GM23338 (cell line): ENCODE results near the gene PACS2. TPM values are rescaled to one million over a fixed set of nuclear protein-coding genes. Genes with fewer than 3 reads are reported as not detected.

Experiments
- ATAC-seq: fragments of 200-7000 bp; cut with Tn5 transposase; 3 replicates; pipeline ENCODE4 v1.9.1; 2020
- DNase-seq: peaks from one replicate; pipeline ENCODE4 v3.0.0-alpha.2; 2015; ENCODE audit warnings: low spot score
- H2AFZ ChIP-seq: fragments of 200-600 bp; sonication (generic); 2 replicates; pipeline ENCODE4 v1.8.0; 2016; ENCODE audit warnings: antibody characterized with exemption, mild to moderate bottlenecking, moderate library complexity
- H3F3A ChIP-seq: fragments of 200-600 bp; sonication (generic); replicated peaks from 2 replicates; pipeline ENCODE4 v1.8.0; 2017; ENCODE audit warnings: antibody characterized with exemption, mixed run types, low read depth
- H3K27ac ChIP-seq: fragments of 200-600 bp; sonication (generic); 2 replicates; pipeline ENCODE4 v1.6.1; 2016; ENCODE audit warnings: low read depth
- H3K27me3 ChIP-seq: fragments of 200-600 bp; sonication (generic); 2 replicates; pipeline ENCODE4 v1.8.0; 2016; ENCODE audit warnings: mild to moderate bottlenecking, mixed run types, moderate library complexity; ENCODE audit not compliant: insufficient read depth
- H3K36me3 ChIP-seq: fragments of 200-600 bp; sonication (generic); 2 replicates; pipeline ENCODE4 v1.8.0; 2016; ENCODE audit warnings: mild to moderate bottlenecking; ENCODE audit not compliant: insufficient read depth
- H3K4me1 ChIP-seq: fragments of 200-600 bp; sonication (generic); 2 replicates; pipeline ENCODE4 v1.8.0; 2016; ENCODE audit warnings: mild to moderate bottlenecking, moderate library complexity; ENCODE audit not compliant: insufficient read depth
- H3K4me2 ChIP-seq: fragments of 200-600 bp; sonication (generic); 2 replicates; pipeline ENCODE4 v1.7.1; 2017; ENCODE audit warnings: mixed run types
- H3K4me3 ChIP-seq: fragments of 200-600 bp; sonication (generic); 2 replicates; pipeline ENCODE4 v1.6.1; 2016; ENCODE audit warnings: mixed run types
- H3K79me2 ChIP-seq: fragments of 200-600 bp; sonication (generic); replicated peaks from 2 replicates; pipeline ENCODE4 v1.8.0; 2017; ENCODE audit warnings: mild to moderate bottlenecking; ENCODE audit not compliant: insufficient read depth
- H3K9me2 ChIP-seq: fragments of 200-600 bp; sonication (generic); 2 replicates; pipeline ENCODE4 v1.8.0; 2017; ENCODE audit not compliant: insufficient read depth
- H4K20me1 ChIP-seq: fragments of 200-600 bp; sonication (generic); replicated peaks from 2 replicates; pipeline ENCODE4 v1.8.0; 2017; ENCODE audit warnings: mild to moderate bottlenecking; ENCODE audit not compliant: insufficient read depth
- H3K27ac Mint-ChIP-seq: 2 replicates; pipeline ENCODE4 v1.8.0; 2020; ENCODE audit warnings: inconsistent platforms, mild to moderate bottlenecking, moderate library complexity, mixed read lengths
- H3K27me3 Mint-ChIP-seq: 3 replicates; pipeline ENCODE4 v1.8.0; 2022; ENCODE audit warnings: low read depth, mild to moderate bottlenecking, moderate library complexity, mixed read lengths, inconsistent platforms; ENCODE audit not compliant: insufficient read depth, poor library complexity
- H3K36me3 Mint-ChIP-seq: 3 replicates; pipeline ENCODE4 v1.8.0; 2021; ENCODE audit warnings: low read depth, mild to moderate bottlenecking, inconsistent platforms, moderate library complexity, mixed read lengths
- H3K4me1 Mint-ChIP-seq: 3 replicates; pipeline ENCODE4 v1.8.0; 2020; ENCODE audit warnings: mild to moderate bottlenecking, inconsistent platforms, mixed read lengths
- H3K4me3 Mint-ChIP-seq: 3 replicates; pipeline ENCODE4 v1.8.0; 2021; ENCODE audit warnings: moderate library complexity, mild to moderate bottlenecking, inconsistent platforms, mixed read lengths
- H3K9me3 Mint-ChIP-seq: 3 replicates; pipeline ENCODE4 v1.8.0; 2020; ENCODE audit warnings: moderate library complexity, mild to moderate bottlenecking, inconsistent platforms, mixed read lengths
- CREB1 ChIP-seq: fragments of 250-450 bp; sonication (Bioruptor Pico); IDR thresholded peaks from 2 replicates; pipeline ENCODE4 v1.5.0; 2020; ENCODE audit warnings: low read depth, mild to moderate bottlenecking, moderate library complexity
- ETS1 ChIP-seq: IDR thresholded peaks from 2 replicates; pipeline ENCODE4 v1.6.1; 2016; ENCODE audit warnings: antibody characterized with exemption
- EZH2 ChIP-seq: fragments of 200-600 bp; sonication (generic); IDR thresholded peaks from one replicate; pipeline ENCODE4 v1.8.0; 2017; ENCODE audit warnings: antibody characterized with exemption, mild to moderate bottlenecking, low read depth; ENCODE audit not compliant: unreplicated experiment
- EZH2phosphoT487 ChIP-seq: fragments of 200-600 bp; sonication (generic); IDR thresholded peaks from one replicate; pipeline ENCODE4 v1.8.1; 2018; ENCODE audit warnings: antibody characterized with exemption; ENCODE audit not compliant: unreplicated experiment
- JUNB ChIP-seq: IDR thresholded peaks from one replicate; pipeline ENCODE4 v1.6.1; 2016; ENCODE audit warnings: antibody characterized with exemption; ENCODE audit not compliant: unreplicated experiment
- NANOG ChIP-seq: IDR thresholded peaks from 2 replicates; pipeline ENCODE4 v1.6.1; 2016; ENCODE audit warnings: antibody characterized with exemption, borderline replicate concordance
- POLR2AphosphoS5 ChIP-seq: IDR thresholded peaks from 2 replicates; pipeline ENCODE4 v1.6.1; 2016; ENCODE audit warnings: antibody characterized with exemption, low read depth
- STAT1 ChIP-seq: IDR thresholded peaks from one replicate; pipeline ENCODE4 v1.6.1; 2016; ENCODE audit warnings: antibody characterized with exemption; ENCODE audit not compliant: unreplicated experiment
- ZNF114 ChIP-seq: fragments of 250-450 bp; sonication (Bioruptor Pico); IDR thresholded peaks from 2 replicates; pipeline ENCODE4 v1.5.0; 2020; ENCODE audit warnings: mild to moderate bottlenecking, moderate library complexity
- ZNF331 ChIP-seq: fragments of 250-450 bp; sonication (Bioruptor Pico); IDR thresholded peaks from 2 replicates; pipeline ENCODE4 v1.5.0; 2020; ENCODE audit warnings: low read depth, mild to moderate bottlenecking, moderate library complexity
- ZNF462 ChIP-seq: fragments of 250-450 bp; sonication (Bioruptor Pico); IDR thresholded peaks from 2 replicates; pipeline ENCODE4 v1.5.0; 2020; ENCODE audit warnings: mild to moderate bottlenecking, moderate library complexity
- polyA plus RNA-seq: library from polyadenylated mRNA; unstranded; fragments of >200 nt; fragmentation: Nextera tagmentation; extraction: Ambion mirVana; gene quantifications from 2 replicates; pipeline ENCODE4 v1.2.1, GENCODE V29; 2016
- total RNA-seq: library from RNA; depleted of rRNA; stranded (reverse); fragments of >200 nt; shearing (Covaris generic); gene quantifications from 2 replicates; pipeline ENCODE4 v1.2.3, GENCODE V29; 2014
- TF ChIP-seq, protein P1 (sequence below), 2 experiments: fragments of 200-600 bp in 1 of 2; sonication (generic) in 1 of 2; conservative IDR thresholded peaks; 2 replicates each; pipeline versions ENCODE4 v1.5.1 to v1.6.1; 2016 to 2017; ENCODE audit warnings: antibody characterized with exemption in 2 of 2, low read depth in 2 of 2, mild to moderate bottlenecking in 2 of 2, moderate library complexity in 1 of 2
- TF ChIP-seq, protein P2 (sequence below): IDR thresholded peaks from one replicate; pipeline ENCODE4 v1.6.1; 2018; ENCODE audit warnings: antibody characterized with exemption; ENCODE audit not compliant: unreplicated experiment

PACS2 gene
- total and polyA plus RNA-seq, 2 experiments from 2014 or later = 22.5 to 79.0 TPM

- Histone ChIP-seq H3K79me2 (no peaks in the 10 kb centered on the region), H3K36me3 (no peaks in the 10 kb centered on the region), H3K4me3 (no peak overlapping the region), H3F3A (0 out of 2 replicates have a peak, but pooled peaks cover 8% of the 10 kb centered on the region), H3K4me2 (no peak overlapping the region), H2AFZ (no peak overlapping the region), H3K27ac (no peak overlapping the region), H3K27me3 (no peaks in the 10 kb centered on the region), H3K9me2 (no peaks in the 10 kb centered on the region), H4K20me1 (peaks cover 5% of the 10 kb centered on the region), H3K4me1 (no peaks in the 10 kb centered on the region)
- peaks cover 6% of the 10 kb centered on the region for H3K27me3 Mint-ChIP-seq
- H3K9me3 Mint-ChIP-seq = peaks cover 12% of the 10 kb centered on the region; the same call in 2 of the 3 replicates
- H3K4me1 Mint-ChIP-seq = no peaks in the 10 kb centered on the region; the same call in 2 of the 3 replicates
- H3K36me3 Mint-ChIP-seq = peaks cover 16% of the 10 kb centered on the region; the same call in 2 of the 3 replicates
- TF ChIP-seq STAT1 = no peak
- TF ChIP-seq JUNB = no peak
- no peak for TF ChIP-seq ZNF114 (CRISPR knock-in tag)
- TF ChIP-seq, protein P1, sequence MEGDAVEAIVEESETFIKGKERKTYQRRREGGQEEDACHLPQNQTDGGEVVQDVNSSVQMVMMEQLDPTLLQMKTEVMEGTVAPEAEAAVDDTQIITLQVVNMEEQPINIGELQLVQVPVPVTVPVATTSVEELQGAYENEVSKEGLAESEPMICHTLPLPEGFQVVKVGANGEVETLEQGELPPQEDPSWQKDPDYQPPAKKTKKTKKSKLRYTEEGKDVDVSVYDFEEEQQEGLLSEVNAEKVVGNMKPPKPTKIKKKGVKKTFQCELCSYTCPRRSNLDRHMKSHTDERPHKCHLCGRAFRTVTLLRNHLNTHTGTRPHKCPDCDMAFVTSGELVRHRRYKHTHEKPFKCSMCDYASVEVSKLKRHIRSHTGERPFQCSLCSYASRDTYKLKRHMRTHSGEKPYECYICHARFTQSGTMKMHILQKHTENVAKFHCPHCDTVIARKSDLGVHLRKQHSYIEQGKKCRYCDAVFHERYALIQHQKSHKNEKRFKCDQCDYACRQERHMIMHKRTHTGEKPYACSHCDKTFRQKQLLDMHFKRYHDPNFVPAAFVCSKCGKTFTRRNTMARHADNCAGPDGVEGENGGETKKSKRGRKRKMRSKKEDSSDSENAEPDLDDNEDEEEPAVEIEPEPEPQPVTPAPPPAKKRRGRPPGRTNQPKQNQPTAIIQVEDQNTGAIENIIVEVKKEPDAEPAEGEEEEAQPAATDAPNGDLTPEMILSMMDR (conservative IDR thresholded peaks at IDR 0.05; ENCODE audit: low read depth in 2 of 2) = no peak
- no peak for TF ChIP-seq ETS1
- TF ChIP-seq, protein P2, sequence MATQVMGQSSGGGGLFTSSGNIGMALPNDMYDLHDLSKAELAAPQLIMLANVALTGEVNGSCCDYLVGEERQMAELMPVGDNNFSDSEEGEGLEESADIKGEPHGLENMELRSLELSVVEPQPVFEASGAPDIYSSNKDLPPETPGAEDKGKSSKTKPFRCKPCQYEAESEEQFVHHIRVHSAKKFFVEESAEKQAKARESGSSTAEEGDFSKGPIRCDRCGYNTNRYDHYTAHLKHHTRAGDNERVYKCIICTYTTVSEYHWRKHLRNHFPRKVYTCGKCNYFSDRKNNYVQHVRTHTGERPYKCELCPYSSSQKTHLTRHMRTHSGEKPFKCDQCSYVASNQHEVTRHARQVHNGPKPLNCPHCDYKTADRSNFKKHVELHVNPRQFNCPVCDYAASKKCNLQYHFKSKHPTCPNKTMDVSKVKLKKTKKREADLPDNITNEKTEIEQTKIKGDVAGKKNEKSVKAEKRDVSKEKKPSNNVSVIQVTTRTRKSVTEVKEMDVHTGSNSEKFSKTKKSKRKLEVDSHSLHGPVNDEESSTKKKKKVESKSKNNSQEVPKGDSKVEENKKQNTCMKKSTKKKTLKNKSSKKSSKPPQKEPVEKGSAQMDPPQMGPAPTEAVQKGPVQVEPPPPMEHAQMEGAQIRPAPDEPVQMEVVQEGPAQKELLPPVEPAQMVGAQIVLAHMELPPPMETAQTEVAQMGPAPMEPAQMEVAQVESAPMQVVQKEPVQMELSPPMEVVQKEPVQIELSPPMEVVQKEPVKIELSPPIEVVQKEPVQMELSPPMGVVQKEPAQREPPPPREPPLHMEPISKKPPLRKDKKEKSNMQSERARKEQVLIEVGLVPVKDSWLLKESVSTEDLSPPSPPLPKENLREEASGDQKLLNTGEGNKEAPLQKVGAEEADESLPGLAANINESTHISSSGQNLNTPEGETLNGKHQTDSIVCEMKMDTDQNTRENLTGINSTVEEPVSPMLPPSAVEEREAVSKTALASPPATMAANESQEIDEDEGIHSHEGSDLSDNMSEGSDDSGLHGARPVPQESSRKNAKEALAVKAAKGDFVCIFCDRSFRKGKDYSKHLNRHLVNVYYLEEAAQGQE = no peak
- no peak for TF ChIP-seq NANOG
- no peak for TF ChIP-seq ZNF462 (CRISPR knock-in tag)
- no peak for TF ChIP-seq POLR2AphosphoS5
- no peak for TF ChIP-seq EZH2phosphoT487
- no peak for TF ChIP-seq EZH2
- no peak for TF ChIP-seq ZNF331 (CRISPR knock-in tag)
- TF ChIP-seq CREB1 = no peak
- no peak overlapping the region for H3K4me3 Mint-ChIP-seq
- H3K27ac Mint-ChIP-seq = no peak overlapping the region
- ATAC-seq = no peak
- no peak for DNase-seq
These were observed 54.5 kb downstream of the PACS2 start for GRCh38 chr14:105368910-105369652.
